Ovary (tissue), 9 donors: ENCODE data around the gene ZC3H7B. TPM values are rescaled to one million over a fixed set of nuclear protein-coding genes. Genes with fewer than 3 reads are reported as not detected.
"Not testable (repeated sequence)": the region's sequence is repeated elsewhere in the genome, so short reads cannot be mapped to it uniquely, and the experiment has no call there.

Experiments used
- DNase-seq, 5 donors: peaks; one replicate each; pipeline ENCODE4 v3.0.0-alpha.2; 2019 to 2020
- H3K27ac ChIP-seq, 2 donors: fragments of 200-600 bp; one replicate each; pipeline versions ENCODE4 v1.5.1 to v1.8.0; 2019 to 2022
- H3K27me3 ChIP-seq: fragments of 200-600 bp; one replicate; pipeline ENCODE4 v1.8.0; 2022
- H3K36me3 ChIP-seq: fragments of 200-600 bp; sonication (generic); one replicate; pipeline ENCODE4 v1.5.1; 2019
- H3K4me1 ChIP-seq: one replicate; pipeline ENCODE4 v1.8.1; 2013; ENCODE audit warnings: mild to moderate bottlenecking, moderate library complexity; ENCODE audit not compliant: insufficient read depth
- H3K4me3 ChIP-seq: fragments of 200-600 bp; sonication (generic); one replicate; pipeline ENCODE4 v1.5.1; 2017
- H3K9me3 ChIP-seq, 2 donors: fragments of 200-600 bp in 1 of 2; sonication (generic) in 1 of 2; one replicate each; pipeline versions ENCODE4 v1.5.1 to v1.8.1; 2013 to 2019; ENCODE audit warnings: mild to moderate bottlenecking in 1 of 2, moderate library complexity in 1 of 2
- EP300 ChIP-seq: sonication (generic); formaldehyde crosslinking; IDR thresholded peaks from one replicate; pipeline ENCODE4 v1.6.1; 2017; ENCODE audit warnings: antibody characterized with exemption
- POLR2A ChIP-seq: fragments of 450-650 bp; IDR thresholded peaks from one replicate; pipeline ENCODE4 v1.6.1; 2017; ENCODE audit warnings: antibody characterized with exemption, mild to moderate bottlenecking, moderate library complexity
- WGBS, 3 donors: extraction: QIAGEN DNeasy Blood & Tissue Kit in 1 of 3; methylation state at CpG; one replicate each; pipeline versions ENCODE4 v1.1.5 to v1.1.7; 2013 to 2017; 5-methylcytosine and 5-hydroxymethylcytosine counted together
- intact Hi-C, 4 donors: fragments of 100-400 bp; cut with DNase I; formaldehyde crosslinking; loops; one replicate each; pipeline versions ENCODE4 v1.11.0 to v1.15.1; 2022 to 2023
- polyA plus RNA-seq, 2 donors: library from polyadenylated mRNA; stranded (reverse); fragments of 200-250 nt in 1 of 2; fragments of 350-450 nt in 1 of 2; fragmentation: Illumina TruSeq in 1 of 2; extraction: RNeasy Lipid Tissue Mini Kit (QIAGEN cat#74804) in 1 of 2; gene quantifications; one replicate each; pipeline ENCODE4 v1.2.3, GENCODE V29; 2013 to 2014
- total RNA-seq, 7 donors: library from RNA; depleted of rRNA in 2 of 7; stranded (reverse); fragments of >200 nt in 2 of 7; fragmentation: NEBNext Ultra II Directional in 3 of 7; extraction: Animal tissue kit (Norgen Biotek cat#: 25700) in 3 of 7; gene quantifications; one replicate each; pipeline versions ENCODE4 v1.1.0 to v1.2.4, GENCODE V29; 2016 to 2023
- TF ChIP-seq, protein P1 (sequence below), 3 donors: fragments of 450-650 bp in 2 of 3; fragments of 200-600 bp in 1 of 3; IDR thresholded peaks; one replicate each; pipeline versions ENCODE4 v1.5.1 to v1.8.0; 2016 to 2022; ENCODE audit warnings: antibody characterized with exemption in 3 of 3, mild to moderate bottlenecking in 1 of 3
- donor health status: DM: no; HTN: no; CAD: no; lungs with moderate emphysema.
- donor health status: DM: no; HTN: no; CAD: no.
- donor health status: Bipolar disorder and iron deficiency.
- donor health status: DM: yes; HTN: yes; CAD: no.
- donor health status: DM: no; HTN: no; CAD: no.
- donor health status: DM: yes; HTN: yes; CAD: no.

The ZC3H7B gene
- total and polyA plus RNA-seq, 9 donors: 27.3 to 96.5 (median 73.2) TPM

DNA sequence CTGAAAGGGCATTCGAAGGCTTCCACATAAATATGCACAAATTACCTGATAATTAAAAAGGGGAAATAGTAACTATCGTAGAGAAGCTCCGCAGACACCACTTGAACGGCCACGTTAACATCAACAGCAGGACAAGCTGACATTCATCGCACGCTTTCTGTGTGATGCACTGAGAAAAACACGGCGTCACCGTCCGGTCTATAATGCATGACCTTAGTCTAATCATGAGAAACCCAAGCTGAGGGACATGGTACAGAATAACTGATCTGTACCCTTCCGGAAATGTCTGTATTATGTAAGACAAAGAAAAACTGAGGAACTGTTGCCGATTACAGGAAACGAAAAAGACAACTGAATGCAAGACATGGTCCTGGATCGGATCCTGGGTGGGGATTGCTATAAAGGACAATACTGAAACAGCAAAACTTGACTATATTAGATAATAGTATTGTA is 14.7 kb upstream of the ZC3H7B start:
- WGBS, 3 donors: 2 to 3% (median 2%) methylated on average over 15 of the region's 15 CpGs
- peak overlapping the region; percentile 5 to 39 for H3K27ac ChIP-seq
- TF ChIP-seq EP300 (no peak), POLR2A (no peak)
- TF ChIP-seq, protein P1, sequence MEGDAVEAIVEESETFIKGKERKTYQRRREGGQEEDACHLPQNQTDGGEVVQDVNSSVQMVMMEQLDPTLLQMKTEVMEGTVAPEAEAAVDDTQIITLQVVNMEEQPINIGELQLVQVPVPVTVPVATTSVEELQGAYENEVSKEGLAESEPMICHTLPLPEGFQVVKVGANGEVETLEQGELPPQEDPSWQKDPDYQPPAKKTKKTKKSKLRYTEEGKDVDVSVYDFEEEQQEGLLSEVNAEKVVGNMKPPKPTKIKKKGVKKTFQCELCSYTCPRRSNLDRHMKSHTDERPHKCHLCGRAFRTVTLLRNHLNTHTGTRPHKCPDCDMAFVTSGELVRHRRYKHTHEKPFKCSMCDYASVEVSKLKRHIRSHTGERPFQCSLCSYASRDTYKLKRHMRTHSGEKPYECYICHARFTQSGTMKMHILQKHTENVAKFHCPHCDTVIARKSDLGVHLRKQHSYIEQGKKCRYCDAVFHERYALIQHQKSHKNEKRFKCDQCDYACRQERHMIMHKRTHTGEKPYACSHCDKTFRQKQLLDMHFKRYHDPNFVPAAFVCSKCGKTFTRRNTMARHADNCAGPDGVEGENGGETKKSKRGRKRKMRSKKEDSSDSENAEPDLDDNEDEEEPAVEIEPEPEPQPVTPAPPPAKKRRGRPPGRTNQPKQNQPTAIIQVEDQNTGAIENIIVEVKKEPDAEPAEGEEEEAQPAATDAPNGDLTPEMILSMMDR (IDR thresholded peaks at IDR 0.05): no peak
- H3K4me3 ChIP-seq: peak overlapping the region; percentile 51
- H3K27me3 ChIP-seq: no peaks in the 10 kb centered on the region
- H3K36me3 ChIP-seq: no peaks in the 10 kb centered on the region
- H3K9me3 ChIP-seq: no peaks in the 10 kb centered on the region
- H3K4me1 ChIP-seq: peaks cover 4% of the 10 kb centered on the region
- DNase-seq: peak in 1 of 5 donors; percentile 30
- intact Hi-C loops: no loop called here

- Histone ChIP-seq H3K27ac (peak overlapping the region in 1 of 2 donors; percentile 41), H3K4me1 (peaks cover 4% of the 10 kb centered on the region), H3K9me3 (no peaks in the 10 kb centered on the region), H3K36me3 (no peaks in the 10 kb centered on the region), H3K4me3 (no peak overlapping the region), H3K27me3 (no peaks in the 10 kb centered on the region)
- 34 to 48% (median 44%) methylated on average over 9 of the region's 9 CpGs for whole genome bisulfite sequencing, 3 donors
- DNase-seq: no peak
- intact Hi-C loops: no loop called here
- TF ChIP-seq, protein P1 (IDR thresholded peaks at IDR 0.05): no peak
- TF ChIP-seq EP300 (no peak), POLR2A (no peak)
Measured at GRCh38 chr22:41288245-41288946, 12.9 kb upstream of the ZC3H7B start.

- TF ChIP-seq EP300 (no peak), POLR2A (no peak)
- TF ChIP-seq, protein P1 (IDR thresholded peaks at IDR 0.05): no peak
- Histone ChIP-seq H3K4me3 (no peak overlapping the region), H3K27ac (no peak overlapping the region), H3K27me3 (no peaks in the 10 kb centered on the region), H3K36me3 (no peaks in the 10 kb centered on the region), H3K4me1 (peaks cover 4% of the 10 kb centered on the region), H3K9me3 (no peaks in the 10 kb centered on the region)
- WGBS, 3 donors: 79 to 88% (median 80%) methylated on average over 1 of the region's 1 CpG
- intact Hi-C loops: no loop called here
- DNase-seq: no peak
Measured at GRCh38 chr22:41289671-41290070, 11.7 kb upstream of the ZC3H7B start.

- DNase-seq: no peak
- no peaks in the 10 kb centered on the region for H3K9me3 ChIP-seq
- WGBS, 3 donors: 26 to 38% (median 31%) methylated on average over 8 of the region's 8 CpGs
- H3K36me3 ChIP-seq: no peaks in the 10 kb centered on the region
- peak overlapping the region in 1 of 2 donors; percentile 46 for H3K27ac ChIP-seq
- no peaks in the 10 kb centered on the region for H3K27me3 ChIP-seq
- no peak overlapping the region for H3K4me3 ChIP-seq
- peaks cover 4% of the 10 kb centered on the region for H3K4me1 ChIP-seq
- TF ChIP-seq, protein P1 (IDR thresholded peaks at IDR 0.05): no peak
- no peak for TF ChIP-seq EP300
- TF ChIP-seq POLR2A: no peak
- intact Hi-C loops: no loop called here
Measured at GRCh38 chr22:41290262-41291221, 10.8 kb upstream of the ZC3H7B start.

DNA sequence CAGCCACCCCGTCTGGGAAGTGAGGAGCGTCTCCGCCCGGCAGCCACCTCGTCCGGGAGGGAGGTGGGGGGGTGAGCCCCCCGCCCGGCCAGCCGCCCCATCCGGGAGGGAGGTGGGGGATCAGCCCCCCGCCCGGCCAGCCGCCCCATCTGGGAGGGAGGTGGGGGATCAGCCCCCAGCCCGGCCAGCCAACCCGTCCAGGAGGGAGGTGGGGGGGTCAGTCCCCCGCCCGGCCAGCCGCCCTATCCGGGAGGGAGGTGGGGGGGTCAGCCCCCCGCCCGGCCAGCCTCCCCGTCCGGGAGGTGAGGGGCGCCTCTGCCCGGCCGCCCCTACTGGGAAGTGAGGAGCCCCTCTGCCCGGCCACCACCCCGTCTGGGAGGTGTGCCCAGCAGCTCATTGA is 6.5 kb upstream of the ZC3H7B start:
- intact Hi-C loops, H3K4me3 ChIP-seq, H3K27me3 ChIP-seq, H3K9me3 ChIP-seq, H3K4me1 ChIP-seq, DNase-seq, H3K36me3 ChIP-seq, H3K27ac ChIP-seq: not testable (repeated sequence)
- WGBS, 3 donors: 91% methylated on average over 17 of the region's 28 CpGs; no CpG with 5 or more reads in 2 of the 3 donors
